ENCODE measurements around the gene ATP6V1C2. TPM values are rescaled to one million over a fixed set of nuclear protein-coding genes. Genes with fewer than 3 reads are reported as not detected.
"Not testable (repeated sequence)": the region's sequence is repeated elsewhere in the genome, so short reads cannot be mapped to it uniquely, and the experiment has no call there.

Gene ATP6V1C2
- total RNA-seq, 4 donors from 2014 or later: 0.47 to 37.1 (median 0.54) TPM; not detected in 1

- no peak overlapping the region for H3K27ac ChIP-seq
- H3K27me3 ChIP-seq: no peaks in the 10 kb centered on the region
- no peaks in the 10 kb centered on the region for H3K4me1 ChIP-seq
- TF ChIP-seq CTCF (IDR thresholded peaks at IDR 0.05) (no peak), POLR2A (IDR thresholded peaks at IDR 0.05) (no peak)
- DNase-seq: no peak
- H3K4me3 ChIP-seq: no peak overlapping the region
- no peaks in the 10 kb centered on the region for H3K9me3 ChIP-seq
- H3K36me3 ChIP-seq: peaks cover 0 to 49% (median 0%) of the 10 kb centered on the region in 3 donors
Observed at GRCh38 chr2:10777842-10778723, 56.7 kb downstream of the ATP6V1C2 start.

GRCh38 chr2:10778724-10779115, 57.3 kb downstream of the ATP6V1C2 start:
- no peak for DNase-seq
- H3K4me3 ChIP-seq: no peak overlapping the region
- no peak overlapping the region for H3K27ac ChIP-seq
- H3K9me3 ChIP-seq: no peaks in the 10 kb centered on the region
- H3K27me3 ChIP-seq: no peaks in the 10 kb centered on the region
- TF ChIP-seq POLR2A (IDR thresholded peaks at IDR 0.05) (no peak), CTCF (IDR thresholded peaks at IDR 0.05) (no peak)
- H3K36me3 ChIP-seq: peaks cover 0 to 55% (median 0%) of the 10 kb centered on the region in 3 donors
- no peaks in the 10 kb centered on the region for H3K4me1 ChIP-seq

- no peak overlapping the region for H3K27ac ChIP-seq
- TF ChIP-seq POLR2A (IDR thresholded peaks at IDR 0.05): no peak
- TF ChIP-seq CTCF (IDR thresholded peaks at IDR 0.05): no peak
- no peaks in the 10 kb centered on the region for H3K4me1 ChIP-seq
- no peak for DNase-seq
- peaks cover 0 to 67% (median 0%) of the 10 kb centered on the region in 3 donors for H3K36me3 ChIP-seq
- no peak overlapping the region for H3K4me3 ChIP-seq
- no peaks in the 10 kb centered on the region for H3K27me3 ChIP-seq
- no peaks in the 10 kb centered on the region for H3K9me3 ChIP-seq
Observed at GRCh38 chr2:10779776-10780490, 58.5 kb downstream of the ATP6V1C2 start.

- no peak overlapping the region for H3K27ac ChIP-seq
- TF ChIP-seq CTCF (IDR thresholded peaks at IDR 0.05) (no peak), POLR2A (IDR thresholded peaks at IDR 0.05) (no peak)
- no peak overlapping the region for H3K4me3 ChIP-seq
- no peaks in the 10 kb centered on the region for H3K4me1 ChIP-seq
- H3K9me3 ChIP-seq: no peaks in the 10 kb centered on the region
- peaks cover 0 to 72% (median 0%) of the 10 kb centered on the region in 3 donors for H3K36me3 ChIP-seq
- H3K27me3 ChIP-seq: no peaks in the 10 kb centered on the region
- DNase-seq: no peak
Observed at GRCh38 chr2:10780491-10780820, 59.0 kb downstream of the ATP6V1C2 start.

- not testable (repeated sequence) for H3K9me3 ChIP-seq, DNase-seq, H3K27me3 ChIP-seq, H3K4me1 ChIP-seq, H3K27ac ChIP-seq, H3K4me3 ChIP-seq
- peaks cover 0 to 76% (median 0%) of the 10 kb centered on the region in 3 donors for H3K36me3 ChIP-seq
Observed at GRCh38 chr2:10780821-10781220, 59.4 kb downstream of the ATP6V1C2 start.

- Histone ChIP-seq H3K27ac (no peak overlapping the region), H3K36me3 (peaks cover 0 to 85% (median 0%) of the 10 kb centered on the region in 3 donors)
Observed at GRCh38 chr2:10781746-10782145, 60.3 kb downstream of the ATP6V1C2 start.

More at GRCh38 chr2:10781746-10782145, 60.3 kb downstream of the ATP6V1C2 start:
- Histone ChIP-seq H3K4me1 (no peaks in the 10 kb centered on the region), H3K27me3 (no peaks in the 10 kb centered on the region), H3K4me3 (no peak overlapping the region), H3K9me3 (no peaks in the 10 kb centered on the region)
- no peak for TF ChIP-seq CTCF (IDR thresholded peaks at IDR 0.05)
- TF ChIP-seq POLR2A (IDR thresholded peaks at IDR 0.05): no peak
- no peak for DNase-seq
